ENCODE data around the gene CETN3. TPM values are rescaled to one million over a fixed set of nuclear protein-coding genes. Genes with fewer than 3 reads are reported as not detected.

Gene CETN3
- total RNA-seq: 10 to 100 TPM in 3 of 4 donors, 1 to 10 TPM in 1; 7.8 to 12.9 (median 10.7) TPM

GRCh38 chr5:90409318-90410177 is at the start of gene CETN3:
TSS of gene CETN3 (minus strand) at chr5:90409756. CDS start at chr5:90409661, 95 bp downstream.
- Histone ChIP-seq H3K4me3 (peak within 1 kb of the TSS; percentile 50 to 84 (median 72)), H3K4me1 (peaks cover 0 to 31% (median 4%) of the 10 kb centered on the region in 4 donors), H3K27me3 (no peaks in the 10 kb centered on the region), H3K27ac (peak within 1 kb of the TSS; percentile 85 to 97 (median 94)), H3K36me3 (no peaks in the 10 kb centered on the region), H3K9me3 (no peaks in the 10 kb centered on the region)
- WGBS, 2 donors: 1% methylated on average over 51 of the region's 51 CpGs
- TF ChIP-seq EP300 (IDR thresholded peaks at IDR 0.05) (peak in 1 of 2 donors; percentile 96), CTCF (IDR thresholded peaks at IDR 0.05) (peak in 1 of 5 experiments; percentile 49), POLR2A (IDR thresholded peaks at IDR 0.05) (peak; percentile 79 to 86)
- DNase-seq (ENCODE audit: low spot score in 2 of 2): peak; percentile 84 to 89

GRCh38 chr5:90446961-90447360 is 37.4 kb upstream of the CETN3 start:
- DNase-seq (ENCODE audit: low spot score in 2 of 2): no peak
- H3K9me3 ChIP-seq: no peaks in the 10 kb centered on the region
- TF ChIP-seq CTCF (IDR thresholded peaks at IDR 0.05) (no peak), EP300 (IDR thresholded peaks at IDR 0.05) (no peak), POLR2A (IDR thresholded peaks at IDR 0.05) (no peak)
- no peak overlapping the region for H3K4me3 ChIP-seq
- no peaks in the 10 kb centered on the region for H3K4me1 ChIP-seq
- H3K27me3 ChIP-seq: no peaks in the 10 kb centered on the region
- no peak overlapping the region for H3K27ac ChIP-seq
- no peaks in the 10 kb centered on the region for H3K36me3 ChIP-seq

GRCh38 chr5:90440644-90441043 is 31.1 kb upstream of the CETN3 start:
- no peaks in the 10 kb centered on the region for H3K36me3 ChIP-seq
- DNase-seq (ENCODE audit: low spot score in 2 of 2): no peak
- H3K9me3 ChIP-seq: no peaks in the 10 kb centered on the region
- H3K27me3 ChIP-seq: no peaks in the 10 kb centered on the region
- H3K4me1 ChIP-seq: peaks cover 0 to 11% (median 0%) of the 10 kb centered on the region in 4 donors
- H3K27ac ChIP-seq: no peak overlapping the region
- TF ChIP-seq CTCF (IDR thresholded peaks at IDR 0.05): no peak
- WGBS, 2 donors: 32 to 35% methylated on average over 2 of the region's 2 CpGs
- H3K4me3 ChIP-seq: no peak overlapping the region

DNA sequence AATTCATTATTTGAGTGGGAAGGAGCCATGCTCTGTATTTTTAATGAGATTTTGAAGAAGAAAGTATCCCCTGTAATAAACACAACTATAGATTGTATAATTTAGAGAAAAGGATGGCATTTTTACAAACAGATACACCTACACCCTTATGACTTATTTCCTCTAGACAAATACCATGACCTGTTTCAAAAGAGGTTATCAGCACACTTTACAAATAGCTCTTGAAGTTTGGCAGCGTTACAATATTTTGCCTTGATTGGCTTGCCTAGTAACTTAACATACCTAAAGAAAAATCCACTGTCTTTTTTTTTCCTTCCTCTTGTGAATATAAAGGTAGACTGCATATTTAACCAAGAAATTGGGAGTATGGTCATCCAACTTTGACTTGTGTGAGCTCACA is 28.5 kb upstream of the CETN3 start:
- Histone ChIP-seq H3K27ac (no peak overlapping the region), H3K27me3 (no peaks in the 10 kb centered on the region)
- 39 to 77% methylated on average over 1 of the region's 1 CpG for WGBS, 2 donors

More for the DNA sequence above, 28.5 kb upstream of the CETN3 start:
- no peak overlapping the region for H3K4me3 ChIP-seq
- no peaks in the 10 kb centered on the region for H3K9me3 ChIP-seq
- H3K36me3 ChIP-seq: no peaks in the 10 kb centered on the region
- TF ChIP-seq EP300 (IDR thresholded peaks at IDR 0.05) (no peak), CTCF (IDR thresholded peaks at IDR 0.05) (no peak), POLR2A (IDR thresholded peaks at IDR 0.05) (no peak)
- H3K4me1 ChIP-seq: peaks cover 0 to 11% (median 0%) of the 10 kb centered on the region in 4 donors
- DNase-seq (ENCODE audit: low spot score in 2 of 2): no peak
